HL-60 (cell line): ENCODE measurements around the gene OR5AK2.

Source experiments
- CTCF ChIP-seq: IDR thresholded peaks from one replicate; pipeline ENCODE4 v1.5.1; 2011; ENCODE audit warnings: low read length, control low read depth, inconsistent platforms; ENCODE audit not compliant: insufficient read depth
- GABPA ChIP-seq: IDR thresholded peaks from 2 replicates; pipeline ENCODE4 v1.6.1; 2012; ENCODE audit warnings: low read depth
- REST ChIP-seq: IDR thresholded peaks from 2 replicates; pipeline ENCODE4 v1.6.1; 2012; ENCODE audit warnings: low read depth; ENCODE audit not compliant: insufficient replicate concordance
- SPI1 ChIP-seq: IDR thresholded peaks from 2 replicates; pipeline ENCODE4 v1.6.1; 2012; ENCODE audit warnings: low read depth, mild to moderate bottlenecking, borderline replicate concordance

- TF ChIP-seq CTCF (no peak), GABPA (no peak), SPI1 (no peak), REST (no peak)
These were observed 19.7 kb downstream of the OR5AK2 start for GRCh38 chr11:57008373-57008772.
